ENCODE results near the gene PIP4K2A.
"Not testable (repeated sequence)": the region's sequence is repeated elsewhere in the genome, so short reads cannot be mapped to it uniquely, and the experiment has no call there.

Gene PIP4K2A

DNA sequence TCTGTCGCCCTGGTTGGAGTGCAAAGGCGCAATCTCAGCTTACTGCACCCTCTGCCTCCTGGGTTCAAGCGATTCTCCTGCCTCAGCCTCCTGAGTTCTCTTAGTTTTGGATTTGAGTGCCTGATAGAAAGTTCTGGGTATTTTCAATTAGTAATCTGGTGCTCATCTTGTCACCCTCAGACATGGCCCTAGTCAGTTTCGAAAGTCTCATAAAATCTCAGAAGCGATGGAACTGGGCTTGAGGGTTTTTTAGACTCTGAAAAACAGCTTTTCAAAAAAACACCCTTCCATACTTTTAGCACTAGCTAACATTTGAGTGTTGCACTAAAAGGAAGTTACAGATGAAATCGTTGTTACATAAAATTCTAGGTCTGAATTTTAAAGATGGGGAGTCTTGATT, 9.4 kb upstream of the PIP4K2A start:
- H3K4me1 Mint-ChIP-seq: peaks cover 12% of the 10 kb centered on the region
- peaks cover 21% of the 10 kb centered on the region for H3K27me3 Mint-ChIP-seq (ENCODE audit: low read depth, poor library complexity)
- no peak for DNase-seq
- TF ChIP-seq, protein P1, sequence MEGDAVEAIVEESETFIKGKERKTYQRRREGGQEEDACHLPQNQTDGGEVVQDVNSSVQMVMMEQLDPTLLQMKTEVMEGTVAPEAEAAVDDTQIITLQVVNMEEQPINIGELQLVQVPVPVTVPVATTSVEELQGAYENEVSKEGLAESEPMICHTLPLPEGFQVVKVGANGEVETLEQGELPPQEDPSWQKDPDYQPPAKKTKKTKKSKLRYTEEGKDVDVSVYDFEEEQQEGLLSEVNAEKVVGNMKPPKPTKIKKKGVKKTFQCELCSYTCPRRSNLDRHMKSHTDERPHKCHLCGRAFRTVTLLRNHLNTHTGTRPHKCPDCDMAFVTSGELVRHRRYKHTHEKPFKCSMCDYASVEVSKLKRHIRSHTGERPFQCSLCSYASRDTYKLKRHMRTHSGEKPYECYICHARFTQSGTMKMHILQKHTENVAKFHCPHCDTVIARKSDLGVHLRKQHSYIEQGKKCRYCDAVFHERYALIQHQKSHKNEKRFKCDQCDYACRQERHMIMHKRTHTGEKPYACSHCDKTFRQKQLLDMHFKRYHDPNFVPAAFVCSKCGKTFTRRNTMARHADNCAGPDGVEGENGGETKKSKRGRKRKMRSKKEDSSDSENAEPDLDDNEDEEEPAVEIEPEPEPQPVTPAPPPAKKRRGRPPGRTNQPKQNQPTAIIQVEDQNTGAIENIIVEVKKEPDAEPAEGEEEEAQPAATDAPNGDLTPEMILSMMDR (IDR thresholded peaks at IDR 0.05): no peak
- no peaks in the 10 kb centered on the region for H3K36me3 Mint-ChIP-seq (ENCODE audit: low read depth)
- H3K9me3 Mint-ChIP-seq: no peaks in the 10 kb centered on the region
- no peak overlapping the region for H3K4me3 Mint-ChIP-seq
- no peak overlapping the region for H3K27ac Mint-ChIP-seq

DNA sequence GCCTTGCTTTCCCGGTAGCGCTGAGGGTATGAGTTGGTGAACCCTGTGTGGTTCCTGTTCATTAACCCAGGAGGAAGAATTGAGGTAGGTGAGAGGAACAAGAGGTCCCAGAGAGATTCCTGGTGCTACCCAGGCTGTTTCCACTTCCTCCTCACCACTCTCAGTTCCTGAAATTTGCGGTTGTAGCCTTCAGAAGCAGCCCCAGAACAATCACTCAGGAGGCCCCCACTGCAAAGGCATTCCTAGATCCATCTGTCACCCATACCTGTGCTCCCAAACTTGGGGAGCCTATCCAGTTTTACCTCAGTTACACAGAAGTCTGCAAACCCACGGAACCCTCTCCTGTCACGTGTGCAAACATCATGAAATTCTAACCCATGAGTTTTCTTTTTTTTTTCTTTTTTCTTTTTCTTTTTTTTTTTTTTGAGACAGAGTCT, 9.0 kb upstream of the PIP4K2A start:
- Mint-ChIP-seq H3K4me1 (peaks cover 12% of the 10 kb centered on the region), H3K36me3 (ENCODE audit: low read depth) (no peaks in the 10 kb centered on the region), H3K4me3 (no peak overlapping the region), H3K9me3 (no peaks in the 10 kb centered on the region), H3K27ac (peak overlapping the region; percentile 36), H3K27me3 (ENCODE audit: low read depth, poor library complexity) (peaks cover 21% of the 10 kb centered on the region)
- TF ChIP-seq, protein P1 (IDR thresholded peaks at IDR 0.05): no peak
- no peak for DNase-seq

DNA sequence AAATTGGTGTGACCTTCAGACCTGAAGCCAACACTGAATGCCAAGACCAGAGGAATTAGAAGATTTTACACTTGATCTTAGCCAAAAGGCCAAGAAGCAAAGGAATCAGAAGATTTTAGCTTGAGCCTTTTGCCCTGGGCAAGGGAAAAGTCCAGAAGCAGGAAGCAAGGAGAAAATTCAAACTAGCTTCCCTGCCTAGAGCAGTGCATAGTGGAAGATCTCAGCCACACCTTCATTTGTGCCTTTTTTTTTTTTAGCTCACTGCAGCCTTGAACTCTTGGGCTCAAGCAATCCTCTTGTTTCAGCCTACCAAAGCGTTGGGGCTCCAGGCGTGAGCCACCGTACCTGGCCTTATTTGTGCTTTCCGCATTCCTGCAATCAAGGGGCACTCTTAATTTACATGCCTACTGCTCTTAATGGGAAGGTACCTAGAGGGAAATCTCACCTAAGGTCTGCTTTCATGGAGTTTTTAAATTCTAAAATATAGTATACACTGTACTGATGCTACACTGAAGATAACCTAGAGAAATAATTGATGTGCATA, 8.3 kb upstream of the PIP4K2A start:
- no peak overlapping the region for H3K27ac Mint-ChIP-seq
- H3K27me3 Mint-ChIP-seq (ENCODE audit: low read depth, poor library complexity): peaks cover 17% of the 10 kb centered on the region

DNA sequence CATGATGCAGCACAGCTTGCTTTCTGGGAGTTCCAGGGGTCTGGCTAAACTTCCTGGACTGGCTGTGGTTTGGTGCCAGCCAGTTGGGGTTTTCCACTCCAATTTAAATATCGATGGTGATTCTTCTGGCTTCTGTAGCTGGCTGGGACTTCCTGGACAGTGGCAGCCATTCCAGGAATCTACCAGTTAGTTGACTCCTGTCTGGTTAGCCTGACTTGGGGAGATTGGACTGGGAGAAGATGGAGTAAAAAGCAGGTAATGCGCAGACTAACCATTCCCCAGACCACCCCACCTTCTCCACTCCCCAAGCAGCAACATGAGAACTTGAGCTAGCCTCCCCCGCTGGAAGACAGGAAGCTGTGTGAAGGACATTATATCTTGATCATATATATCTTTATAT, 6.3 kb upstream of the PIP4K2A start:
- H3K27ac Mint-ChIP-seq: peak overlapping the region; percentile 40
- peaks cover 23% of the 10 kb centered on the region for H3K4me1 Mint-ChIP-seq
- H3K4me3 Mint-ChIP-seq: no peak overlapping the region
- TF ChIP-seq, protein P1 (IDR thresholded peaks at IDR 0.05): no peak
- peaks cover 17% of the 10 kb centered on the region for H3K27me3 Mint-ChIP-seq (ENCODE audit: low read depth, poor library complexity)
- no peaks in the 10 kb centered on the region for H3K36me3 Mint-ChIP-seq (ENCODE audit: low read depth)
- no peaks in the 10 kb centered on the region for H3K9me3 Mint-ChIP-seq
- no peak for DNase-seq

More for the DNA sequence above, 8.3 kb upstream of the PIP4K2A start:
- Mint-ChIP-seq H3K36me3 (ENCODE audit: low read depth) (no peaks in the 10 kb centered on the region), H3K4me1 (peaks cover 12% of the 10 kb centered on the region), H3K9me3 (no peaks in the 10 kb centered on the region), H3K4me3 (no peak overlapping the region)
- no peak for DNase-seq
- TF ChIP-seq, protein P1 (IDR thresholded peaks at IDR 0.05): no peak

DNA sequence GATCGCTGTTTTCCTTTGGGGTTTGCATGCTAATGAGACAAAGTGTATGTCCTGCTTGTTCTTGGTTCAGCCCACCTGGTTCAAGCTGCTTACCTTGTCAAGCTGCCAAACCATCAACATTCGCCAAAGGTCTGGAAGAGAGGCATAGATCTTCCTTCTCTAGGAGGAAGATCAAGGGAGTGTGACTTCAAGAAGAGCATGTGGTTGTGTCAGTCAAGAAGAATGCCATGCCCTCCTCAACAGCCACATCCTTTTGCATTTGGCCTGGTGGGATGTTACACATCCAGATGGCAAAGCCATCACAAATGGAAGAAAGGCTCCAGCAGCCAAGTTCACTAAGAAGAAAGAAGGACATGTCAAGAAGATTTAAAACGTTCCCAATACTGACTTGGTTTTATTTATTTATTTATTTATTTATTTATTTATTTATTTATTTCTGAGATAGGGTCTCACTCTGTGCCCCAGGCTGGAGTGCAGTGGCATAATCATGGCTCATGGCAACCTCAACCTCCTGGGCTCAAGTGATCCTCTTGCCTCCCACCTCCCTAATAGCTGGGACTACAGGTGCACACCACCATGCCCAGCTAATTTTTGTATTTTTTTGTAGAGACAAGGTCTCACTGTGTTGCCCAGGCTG, 5.1 kb upstream of the PIP4K2A start:
- no peaks in the 10 kb centered on the region for H3K9me3 Mint-ChIP-seq
- H3K27ac Mint-ChIP-seq: no peak overlapping the region
- no peak for DNase-seq
- H3K4me3 Mint-ChIP-seq: no peak overlapping the region
- peaks cover 28% of the 10 kb centered on the region for H3K4me1 Mint-ChIP-seq
- TF ChIP-seq, protein P1 (IDR thresholded peaks at IDR 0.05): no peak
- H3K36me3 Mint-ChIP-seq (ENCODE audit: low read depth): no peaks in the 10 kb centered on the region
- H3K27me3 Mint-ChIP-seq (ENCODE audit: low read depth, poor library complexity): peaks cover 15% of the 10 kb centered on the region

DNA sequence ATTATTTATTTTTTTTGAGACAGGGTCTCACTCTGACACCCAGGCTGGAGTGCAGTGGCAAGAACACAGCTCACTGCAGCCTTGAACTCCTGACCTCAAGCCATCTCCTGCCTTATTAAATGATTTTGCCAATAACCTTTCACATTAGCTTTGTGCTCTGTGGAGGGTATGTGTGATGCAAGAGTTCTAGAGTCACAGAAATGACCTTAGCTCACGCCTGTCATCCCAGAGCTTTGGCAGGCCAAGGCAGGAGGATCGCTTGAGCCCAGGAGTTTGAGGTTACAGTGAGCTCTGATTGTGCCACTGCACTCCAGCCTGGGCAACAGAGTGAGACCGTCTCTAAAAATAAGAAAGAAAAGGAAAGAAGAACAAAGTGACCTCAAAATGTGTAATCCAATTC, 4.3 kb upstream of the PIP4K2A start:
- not testable (repeated sequence) for H3K4me3 Mint-ChIP-seq, H3K27ac Mint-ChIP-seq
- peaks cover 28% of the 10 kb centered on the region for H3K4me1 Mint-ChIP-seq

More for the DNA sequence above, 4.3 kb upstream of the PIP4K2A start:
- H3K9me3 Mint-ChIP-seq; H3K36me3 Mint-ChIP-seq (ENCODE audit: low read depth); DNase-seq: not testable (repeated sequence)
- peaks cover 14% of the 10 kb centered on the region for H3K27me3 Mint-ChIP-seq (ENCODE audit: low read depth, poor library complexity)

Measured in nephron progenitor cell (in vitro differentiated cells).